NCI-H345 (cell line): ENCODE results near the gene FADS6.

Experiments
- DNase-seq: peaks from one replicate; lab custom pipeline; 2025; lab: John Stamatoyannopoulos, UW

Gene FADS6

GRCh38 chr17:74892974-74893911, at the start of gene FADS6:
TSS of gene FADS6 (minus strand) at chr17:74893633. CDS start at chr17:74893595, 38 bp downstream.
- no peak for DNase-seq

DNA sequence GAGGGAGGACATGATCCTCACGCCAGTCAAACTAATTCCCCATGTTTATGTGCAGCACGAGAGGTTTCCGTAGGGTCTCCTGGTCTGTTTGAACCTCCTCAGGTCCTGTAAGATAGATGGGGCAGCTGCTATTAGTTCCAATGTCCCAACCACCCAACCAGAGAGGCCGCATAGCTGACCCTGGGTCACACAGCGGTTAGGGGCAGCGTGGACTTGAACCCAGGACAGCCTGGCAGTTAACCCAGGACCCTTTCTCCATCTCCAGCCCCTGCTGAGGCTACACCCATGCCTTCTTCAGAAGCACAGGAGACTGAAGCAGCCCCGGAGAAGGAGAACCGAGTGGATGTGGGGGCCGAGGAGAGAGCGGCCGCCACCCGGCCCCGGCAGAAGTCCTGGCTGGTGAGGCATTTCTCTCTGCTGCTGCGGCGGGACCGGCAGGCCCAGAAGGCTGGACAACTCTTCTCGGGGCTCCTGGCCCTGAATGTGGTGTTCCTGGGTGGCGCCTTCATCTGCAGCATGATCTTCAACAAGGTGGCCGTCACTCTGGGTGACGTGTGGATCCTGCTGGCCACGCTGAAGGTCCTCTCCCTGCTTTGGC, 47.8 kb upstream of the FADS6 start:
- no peak for DNase-seq

DNA sequence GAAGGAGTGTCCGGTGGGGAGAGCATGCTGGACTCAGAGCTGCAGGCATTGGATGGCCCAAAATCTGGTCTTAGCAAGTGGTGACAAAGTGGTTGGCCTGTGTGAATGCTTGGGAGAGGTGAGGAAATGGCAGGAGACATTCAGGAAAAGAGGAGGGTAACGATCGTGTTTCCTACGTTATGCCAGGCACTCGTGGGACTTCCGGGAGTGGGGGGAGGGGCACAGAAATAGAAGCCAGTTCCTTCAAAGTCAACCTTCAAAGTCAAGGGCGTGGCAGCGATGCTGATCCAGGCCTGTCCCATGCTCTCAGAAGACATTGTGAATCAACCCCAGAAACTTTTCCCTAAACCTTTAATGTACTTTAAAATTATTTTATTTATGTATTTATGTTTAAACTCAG, 46.1 kb upstream of the FADS6 start:
- DNase-seq: no peak

- no peak for DNase-seq
Observed at GRCh38 chr17:74938194-74938950, 44.9 kb upstream of the FADS6 start.

DNA sequence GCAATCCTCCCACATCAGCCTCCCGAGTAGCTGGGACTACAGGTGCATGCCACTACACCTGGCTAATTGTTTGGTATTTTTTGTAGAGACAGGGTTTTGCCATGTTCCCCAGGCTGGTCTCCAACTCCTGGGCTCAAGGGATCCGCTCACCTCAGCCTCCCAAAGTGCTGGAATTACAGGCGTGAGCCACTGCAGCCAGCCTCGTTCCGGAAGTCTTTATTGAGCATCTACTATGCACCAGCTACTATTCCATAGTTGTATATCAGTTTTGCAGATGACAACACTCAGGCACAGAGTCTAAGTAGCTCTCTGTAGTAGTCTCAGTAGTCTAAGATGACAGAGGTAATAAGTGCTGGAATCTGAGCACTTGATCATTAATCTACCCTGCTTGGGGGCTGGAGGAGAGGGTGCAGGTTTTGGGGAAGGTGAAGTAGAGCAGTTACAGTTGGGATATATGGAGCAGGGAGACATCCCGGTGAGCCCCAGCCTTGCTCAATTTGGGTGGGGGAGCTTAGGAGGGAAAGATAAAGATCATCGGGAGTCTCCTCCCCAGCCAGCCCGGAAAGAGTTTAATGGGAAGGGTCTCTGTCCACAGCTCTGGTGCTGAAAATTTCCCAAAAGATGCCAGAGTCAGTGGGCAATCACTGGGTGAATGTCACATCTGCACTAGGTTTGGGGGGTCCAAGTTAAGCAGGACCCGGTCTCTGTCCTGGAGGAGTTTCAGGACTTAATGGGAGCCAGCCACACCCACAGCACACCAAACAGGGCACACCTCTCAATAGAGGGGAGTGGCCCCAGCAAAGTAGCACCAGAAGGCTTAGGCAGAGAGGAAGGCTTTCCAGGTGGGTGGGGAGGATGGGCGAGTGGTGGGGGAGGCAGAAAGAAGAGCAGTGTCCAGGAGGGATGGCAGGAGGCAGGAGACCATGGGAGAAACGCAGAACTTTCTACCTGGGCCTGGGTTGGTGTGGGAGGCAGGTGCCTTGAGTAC, 43.9 kb upstream of the FADS6 start:
- no peak for DNase-seq

DNA sequence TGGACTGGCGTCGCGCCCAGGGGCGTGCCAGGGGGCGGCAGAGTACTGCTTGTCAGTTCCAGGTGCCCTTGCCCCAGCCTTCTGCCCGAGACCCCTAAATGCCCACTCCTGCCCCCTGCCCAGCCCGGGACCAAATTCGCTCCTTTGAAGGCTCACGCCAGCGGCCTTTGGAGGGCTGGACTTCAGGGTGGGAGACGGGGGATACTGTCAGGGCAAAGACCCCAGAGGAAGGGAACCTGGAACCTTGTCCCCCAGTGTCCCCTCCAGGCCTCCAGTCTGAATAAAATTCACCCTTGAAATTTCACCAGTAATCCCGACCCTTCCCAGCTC, 43.0 kb upstream of the FADS6 start:
- DNase-seq: peak; percentile 7

DNA sequence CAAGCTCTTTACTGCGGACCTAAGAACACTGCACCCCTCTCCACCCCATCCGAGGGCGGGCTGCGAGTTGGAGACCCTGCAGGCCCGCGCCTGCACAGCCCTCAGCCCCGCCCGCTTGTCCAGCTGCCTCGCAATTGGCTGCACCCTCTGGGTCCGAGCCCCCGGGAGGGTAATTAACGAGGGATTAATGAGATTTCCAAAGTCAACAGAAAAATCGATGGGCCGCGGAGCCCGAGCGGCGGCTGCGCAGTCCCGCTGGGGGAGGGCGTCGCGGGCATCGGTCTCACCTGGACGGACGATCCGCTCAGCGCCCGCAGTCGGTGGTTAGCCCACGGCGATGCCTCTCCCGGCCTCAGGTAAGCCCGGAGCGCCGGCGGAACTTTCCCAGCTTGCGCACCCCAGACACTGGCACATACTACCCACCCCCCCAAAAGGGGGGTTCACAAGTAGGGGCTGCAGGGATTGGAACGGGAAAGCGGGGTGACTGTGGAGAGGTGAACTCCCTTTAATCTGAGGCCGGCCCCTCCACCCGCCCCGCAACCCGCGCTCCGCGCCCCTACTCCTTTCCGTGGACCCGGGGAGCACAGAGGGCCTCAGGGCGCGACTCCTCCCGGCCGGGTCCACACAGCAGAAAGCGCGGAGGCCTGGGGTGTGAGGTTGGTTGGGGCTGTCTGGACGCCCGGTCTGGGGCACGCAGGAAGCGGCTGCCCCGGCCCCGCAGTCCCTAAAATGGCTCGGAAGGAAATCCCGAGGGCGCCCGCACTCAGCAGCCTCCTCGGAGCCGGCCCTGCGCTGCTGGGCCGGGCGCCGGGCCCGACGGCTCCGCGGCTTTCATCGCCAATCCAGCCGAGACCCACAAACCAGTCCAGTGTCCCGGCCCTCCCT, 42.4 kb upstream of the FADS6 start, which contains the start of gene OTOP3:
Gene OTOP3, plus strand, starts transcription at position 314 of the 885 bp plus-strand sequence. Its CDS starts 24 bp downstream, at position 338.
- no peak for DNase-seq

GRCh38 chr17:74935048-74935447, 41.6 kb upstream of the FADS6 start:
- no peak for DNase-seq

DNA sequence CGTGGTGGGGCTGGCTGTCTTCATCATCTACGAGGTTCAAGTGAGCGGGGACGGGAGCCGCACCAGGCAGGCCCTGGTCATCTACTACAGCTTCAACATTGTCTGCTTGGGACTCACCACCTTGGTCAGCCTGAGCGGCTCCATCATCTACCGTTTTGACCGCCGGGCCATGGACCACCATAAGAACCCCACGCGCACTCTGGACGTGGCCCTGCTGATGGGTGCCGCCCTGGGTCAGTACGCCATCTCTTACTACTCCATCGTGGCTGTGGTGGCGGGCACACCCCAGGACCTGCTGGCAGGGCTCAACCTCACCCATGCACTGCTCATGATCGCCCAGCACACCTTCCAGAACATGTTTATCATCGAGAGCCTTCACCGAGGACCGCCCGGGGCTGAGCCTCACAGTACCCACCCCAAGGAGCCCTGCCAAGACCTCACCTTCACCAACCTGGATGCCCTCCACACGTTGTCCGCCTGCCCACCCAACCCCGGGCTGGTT, 37.2 kb upstream of the FADS6 start:
- DNase-seq: no peak

- no peak for DNase-seq
Observed at GRCh38 chr17:74928786-74929185, 35.4 kb upstream of the FADS6 start.

GRCh38 chr17:74925242-74925641, 31.8 kb upstream of the FADS6 start:
- DNase-seq: no peak

- peak; percentile 28 for DNase-seq
Observed at GRCh38 chr17:74924250-74924948, 31.0 kb upstream of the FADS6 start, which contains the start of gene OTOP2. TSS of gene OTOP2 (plus strand) at chr17:74924273. CDS start at chr17:74924633, 360 bp downstream.

DNA sequence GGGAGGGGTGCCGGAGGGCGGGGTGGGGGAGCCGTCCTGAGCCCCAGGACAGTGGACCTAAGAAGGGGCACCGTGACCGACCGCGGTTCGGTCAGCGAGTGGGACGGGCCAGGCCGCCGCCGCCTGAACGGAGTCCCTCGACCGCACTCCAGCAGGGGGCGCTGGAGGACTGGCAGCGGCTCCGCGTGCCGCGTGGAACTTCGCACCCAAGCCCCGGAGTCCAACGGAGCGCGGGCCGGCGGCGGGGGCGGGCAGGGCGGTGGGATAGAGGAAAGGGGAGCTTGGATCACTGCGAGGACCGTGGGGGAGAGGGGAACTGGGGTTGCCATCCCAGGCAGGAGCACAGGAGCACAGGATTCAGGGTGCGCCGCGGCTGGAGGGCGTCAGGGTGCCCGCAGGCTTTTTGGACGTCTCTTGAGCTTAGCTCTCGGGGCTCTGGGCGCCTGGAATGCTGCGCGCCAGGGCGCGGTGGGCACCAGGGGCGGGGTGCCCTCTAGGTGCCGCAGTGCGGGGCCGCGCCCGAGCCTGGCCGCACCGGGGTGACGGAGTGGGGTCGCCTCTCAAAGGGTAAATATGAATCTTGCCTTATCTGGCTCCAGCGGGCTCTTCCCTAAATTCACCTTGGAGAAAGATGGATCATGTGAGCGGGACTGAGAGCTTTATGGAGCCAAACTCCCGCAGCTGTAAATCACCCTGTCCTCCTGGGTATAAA, 30.3 kb upstream of the FADS6 start:
- DNase-seq: peak; percentile 56

- peak; percentile 43 for DNase-seq
Observed at GRCh38 chr17:74922694-74923537, 29.5 kb upstream of the FADS6 start, which contains the start of gene USH1G. TSS of gene USH1G (minus strand) at chr17:74923255. CDS start at chr17:74923073, 182 bp downstream.

DNA sequence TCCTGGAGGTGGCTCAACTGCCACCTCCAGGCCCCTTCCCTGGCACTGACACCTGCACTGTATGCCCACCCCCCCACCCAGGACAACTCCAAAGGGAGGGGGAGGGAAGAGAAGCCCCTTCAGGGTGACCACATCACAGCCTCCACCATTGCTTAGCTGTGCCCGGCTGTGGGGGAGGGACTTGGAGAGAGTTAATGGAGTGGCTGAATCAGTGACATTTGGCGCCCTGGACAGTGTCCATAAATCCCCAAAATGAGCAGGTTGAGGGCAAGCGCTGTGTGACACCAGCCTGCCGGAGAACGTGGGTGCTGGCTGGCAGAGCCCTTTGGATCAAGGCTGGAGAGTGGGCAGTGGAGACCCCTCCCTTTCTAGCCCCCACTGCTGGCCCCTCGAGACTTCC, 28.7 kb upstream of the FADS6 start:
- no peak for DNase-seq

- DNase-seq: no peak
Observed at GRCh38 chr17:74921769-74922168, 28.3 kb upstream of the FADS6 start.

GRCh38 chr17:74921026-74921681, 27.7 kb upstream of the FADS6 start:
- DNase-seq: no peak
